ENCODE data around the gene DCLK1.

The DCLK1 gene

GRCh38 chr13:36031490-36031889 is 99.7 kb downstream of the DCLK1 start:
- TF ChIP-seq CTCF (IDR thresholded peaks at IDR 0.05) = no peak

- TF ChIP-seq CTCF (IDR thresholded peaks at IDR 0.05) = no peak
Measured at GRCh38 chr13:36030670-36031331, 100.4 kb downstream of the DCLK1 start.

DNA sequence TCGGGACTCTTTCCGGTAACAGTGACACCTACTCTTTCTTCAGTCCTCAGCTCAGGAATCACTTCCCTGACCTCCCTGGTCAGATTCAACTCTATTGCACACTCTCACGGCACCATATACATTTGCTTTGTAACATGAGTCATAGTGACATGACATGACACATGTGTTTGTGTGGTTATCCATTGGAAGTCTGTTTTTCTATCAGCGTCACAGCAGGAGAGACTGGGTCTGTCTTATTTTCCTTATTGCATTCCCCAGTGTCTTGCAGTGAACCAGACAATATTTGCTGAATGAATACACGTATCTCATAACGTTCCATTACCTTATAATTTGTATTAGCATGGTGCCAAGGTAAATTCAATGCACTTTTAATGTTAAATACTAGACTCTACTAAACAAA is 102.0 kb downstream of the DCLK1 start:
- TF ChIP-seq CTCF (IDR thresholded peaks at IDR 0.05) = no peak

GRCh38 chr13:36028359-36029025 is 102.7 kb downstream of the DCLK1 start:
- no peak for TF ChIP-seq CTCF (IDR thresholded peaks at IDR 0.05)

DNA sequence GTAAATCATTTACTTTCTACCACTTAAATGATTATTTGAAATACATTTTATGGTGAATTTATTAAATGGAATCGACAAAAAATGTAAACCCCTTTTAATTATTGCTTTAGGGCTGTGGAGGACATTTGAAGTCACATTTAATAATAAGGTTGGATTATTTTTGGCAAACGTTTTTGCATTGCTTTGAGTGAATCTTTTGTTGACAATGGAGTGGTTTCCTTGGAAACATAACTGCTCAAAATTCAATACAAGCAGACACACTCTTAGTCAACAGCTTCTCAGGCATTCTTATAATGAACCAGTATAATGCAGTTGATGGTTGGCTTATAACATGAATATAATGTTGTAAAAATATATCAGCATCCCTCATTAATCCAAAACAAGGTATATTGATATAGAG is 104.7 kb downstream of the DCLK1 start:
- no peak for TF ChIP-seq CTCF (IDR thresholded peaks at IDR 0.05)

DNA sequence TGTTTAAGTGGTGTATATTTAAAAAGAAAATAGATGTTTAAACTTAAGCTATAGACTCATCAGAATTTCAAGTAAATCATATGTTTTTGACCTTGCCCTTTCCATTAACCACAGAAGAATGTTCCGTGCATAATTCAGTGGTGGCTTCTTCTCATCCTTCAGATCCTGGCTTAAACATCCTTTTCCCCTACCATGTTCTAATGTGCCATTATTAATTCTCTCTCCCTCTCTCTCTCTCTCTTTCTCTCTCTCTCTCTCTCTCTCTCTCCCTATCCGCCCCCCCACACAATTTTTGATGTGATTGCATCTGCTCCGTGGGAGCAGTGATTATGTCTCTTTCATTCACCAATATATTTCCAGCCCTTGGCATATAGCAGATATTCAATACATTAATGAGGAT is 116.4 kb downstream of the DCLK1 start:
- TF ChIP-seq CTCF (IDR thresholded peaks at IDR 0.05) = no peak

DNA sequence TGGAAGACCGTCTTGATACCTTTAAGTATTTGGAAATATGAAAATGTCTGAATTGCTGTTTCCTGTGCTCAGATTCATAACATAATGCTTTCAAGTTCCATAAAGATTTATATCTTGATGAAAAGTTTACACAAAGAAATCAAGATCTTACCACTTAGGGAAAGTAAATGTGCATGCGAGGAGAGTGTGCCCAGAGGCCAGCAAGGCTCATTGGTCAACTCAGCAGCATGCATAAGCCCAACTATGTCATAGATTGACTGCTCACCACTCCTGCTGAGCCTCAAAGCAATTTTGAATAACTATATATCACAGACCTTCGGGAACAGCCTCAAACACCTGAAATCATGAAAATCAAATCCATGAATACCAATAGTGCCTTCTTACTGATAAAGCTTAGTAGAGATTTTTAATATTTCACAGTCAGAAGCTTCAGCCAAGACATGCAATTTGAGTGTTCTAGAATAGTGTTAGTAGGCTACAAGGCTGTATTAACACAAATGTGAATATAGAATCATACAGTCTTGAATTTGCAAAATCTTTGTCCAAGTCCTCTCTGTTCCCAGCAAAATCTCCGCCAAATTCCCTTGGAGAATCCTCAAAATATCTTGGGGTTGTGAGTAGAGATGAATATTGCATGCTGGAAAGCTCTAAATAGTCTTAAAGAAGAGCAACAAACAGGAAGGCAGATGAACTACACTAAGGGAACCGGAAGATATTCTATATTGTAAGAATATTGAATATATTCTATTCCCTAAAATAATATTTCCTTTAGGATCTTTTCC is 124.1 kb downstream of the DCLK1 start:
- TF ChIP-seq CTCF (IDR thresholded peaks at IDR 0.05) = no peak
